Measurements from ENCODE around the gene SRP9.
"Not testable (repeated sequence)": the region's sequence is repeated elsewhere in the genome, so short reads cannot be mapped to it uniquely, and the experiment has no call there.

Gene SRP9

DNA sequence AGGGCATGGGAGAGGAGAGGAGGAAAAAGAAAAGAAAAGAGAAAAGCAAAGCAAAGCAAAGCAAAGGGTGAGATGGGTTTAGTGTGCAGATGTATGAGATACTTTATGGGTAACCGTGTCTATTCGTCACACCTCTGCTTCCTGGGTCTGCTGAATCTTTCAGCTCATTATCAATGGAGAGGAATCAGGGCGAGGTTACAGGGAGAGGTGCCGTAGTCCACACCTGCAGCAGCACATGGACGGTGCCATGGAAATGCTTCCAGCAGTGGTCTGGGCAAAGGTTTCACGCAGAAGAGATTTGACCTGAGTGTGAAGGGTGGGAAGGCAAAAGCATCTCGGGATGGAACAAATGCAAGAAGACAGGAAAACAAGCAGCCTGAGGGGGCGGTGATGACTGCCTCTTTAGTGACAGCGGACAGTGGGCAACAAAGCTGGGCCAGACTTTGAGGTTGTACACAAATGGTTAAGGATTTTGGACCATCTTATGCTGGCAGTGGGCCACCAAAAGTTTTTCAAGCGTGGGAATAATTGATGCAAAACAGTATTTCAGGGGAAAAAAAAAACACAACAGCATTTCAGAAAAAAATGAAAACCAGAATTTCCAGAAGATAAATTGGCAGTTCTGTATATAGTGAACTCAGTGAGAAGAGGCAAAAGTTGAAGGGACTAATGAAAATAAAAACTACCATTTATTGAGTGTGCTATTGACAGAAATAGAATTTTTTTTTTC lies 19.5 kb upstream of the SRP9 start:
- Histone ChIP-seq H3K27ac (ENCODE audit: low read depth, low read length) (no peak overlapping the region), H2AFZ (ENCODE audit: low read length, unreplicated experiment) (no peak overlapping the region), H3K4me1 (ENCODE audit: control insufficient read depth, insufficient read depth, low read length, unreplicated experiment) (peaks cover 34% of the 10 kb centered on the region), H3K79me2 (ENCODE audit: control insufficient read depth, insufficient read depth, low read length, unreplicated experiment) (no peaks in the 10 kb centered on the region), H3K27me3 (ENCODE audit: insufficient read depth, low read length) (no peaks in the 10 kb centered on the region), H3K36me3 (ENCODE audit: insufficient read depth, low read length) (no peaks in the 10 kb centered on the region), H3K4me3 (ENCODE audit: low read depth, low read length) (no peak overlapping the region)

GRCh38 chr1:225759972-225760371 lies 17.7 kb upstream of the SRP9 start:
- not testable (repeated sequence) for H3K36me3 ChIP-seq (ENCODE audit: insufficient read depth, low read length); H3K27me3 ChIP-seq (ENCODE audit: insufficient read depth, low read length); H3K27ac ChIP-seq (ENCODE audit: low read depth, low read length); H3K79me2 ChIP-seq (ENCODE audit: control insufficient read depth, insufficient read depth, low read length, unreplicated experiment); H3K4me3 ChIP-seq (ENCODE audit: low read depth, low read length); H2AFZ ChIP-seq (ENCODE audit: low read length, unreplicated experiment)
- peaks cover 45% of the 10 kb centered on the region for H3K4me1 ChIP-seq (ENCODE audit: control insufficient read depth, insufficient read depth, low read length, unreplicated experiment)

DNA sequence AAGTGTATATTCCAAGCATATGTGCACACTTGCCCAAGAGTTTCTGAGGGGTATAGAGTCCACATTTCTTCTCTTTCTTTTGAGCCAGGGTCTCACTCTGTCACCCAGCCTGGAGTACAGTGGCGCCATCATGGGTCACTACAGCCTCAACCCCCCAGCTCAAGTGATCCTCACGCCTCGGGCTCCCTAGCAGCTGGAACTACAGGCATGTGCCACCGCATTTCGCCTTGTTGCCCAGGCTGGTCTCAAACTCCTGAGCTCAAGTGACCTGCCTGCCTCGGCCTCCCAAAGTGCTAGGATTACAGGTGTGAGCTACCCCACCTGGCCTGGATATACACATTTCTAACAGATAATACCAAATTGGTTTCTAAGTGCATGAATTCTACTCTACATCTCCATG lies 17.1 kb upstream of the SRP9 start:
- H3K27ac ChIP-seq (ENCODE audit: low read depth, low read length): no peak overlapping the region
- no peaks in the 10 kb centered on the region for H3K79me2 ChIP-seq (ENCODE audit: control insufficient read depth, insufficient read depth, low read length, unreplicated experiment)
- no peaks in the 10 kb centered on the region for H3K36me3 ChIP-seq (ENCODE audit: insufficient read depth, low read length)
- peaks cover 40% of the 10 kb centered on the region for H3K4me1 ChIP-seq (ENCODE audit: control insufficient read depth, insufficient read depth, low read length, unreplicated experiment)
- H2AFZ ChIP-seq (ENCODE audit: low read length, unreplicated experiment): no peak overlapping the region
- no peaks in the 10 kb centered on the region for H3K27me3 ChIP-seq (ENCODE audit: insufficient read depth, low read length)
- no peak overlapping the region for H3K4me3 ChIP-seq (ENCODE audit: low read depth, low read length)

GRCh38 chr1:225761395-225761794 lies 16.2 kb upstream of the SRP9 start:
- not testable (repeated sequence) for H3K27me3 ChIP-seq (ENCODE audit: insufficient read depth, low read length); H3K27ac ChIP-seq (ENCODE audit: low read depth, low read length); H3K79me2 ChIP-seq (ENCODE audit: control insufficient read depth, insufficient read depth, low read length, unreplicated experiment); H2AFZ ChIP-seq (ENCODE audit: low read length, unreplicated experiment); H3K36me3 ChIP-seq (ENCODE audit: insufficient read depth, low read length); H3K4me3 ChIP-seq (ENCODE audit: low read depth, low read length)
- H3K4me1 ChIP-seq (ENCODE audit: control insufficient read depth, insufficient read depth, low read length, unreplicated experiment): peaks cover 36% of the 10 kb centered on the region

GRCh38 chr1:225762002-225762441 lies 15.6 kb upstream of the SRP9 start:
- no peak overlapping the region for H3K4me3 ChIP-seq (ENCODE audit: low read depth, low read length)
- H3K27ac ChIP-seq (ENCODE audit: low read depth, low read length): peak overlapping the region; percentile 37; the same call in 1 of the 2 replicates
- H3K4me1 ChIP-seq (ENCODE audit: control insufficient read depth, insufficient read depth, low read length, unreplicated experiment): peaks cover 42% of the 10 kb centered on the region
- H3K27me3 ChIP-seq (ENCODE audit: insufficient read depth, low read length): no peaks in the 10 kb centered on the region
- no peaks in the 10 kb centered on the region for H3K36me3 ChIP-seq (ENCODE audit: insufficient read depth, low read length)
- H2AFZ ChIP-seq (ENCODE audit: low read length, unreplicated experiment): peak overlapping the region; percentile 88
- no peaks in the 10 kb centered on the region for H3K79me2 ChIP-seq (ENCODE audit: control insufficient read depth, insufficient read depth, low read length, unreplicated experiment)

DNA sequence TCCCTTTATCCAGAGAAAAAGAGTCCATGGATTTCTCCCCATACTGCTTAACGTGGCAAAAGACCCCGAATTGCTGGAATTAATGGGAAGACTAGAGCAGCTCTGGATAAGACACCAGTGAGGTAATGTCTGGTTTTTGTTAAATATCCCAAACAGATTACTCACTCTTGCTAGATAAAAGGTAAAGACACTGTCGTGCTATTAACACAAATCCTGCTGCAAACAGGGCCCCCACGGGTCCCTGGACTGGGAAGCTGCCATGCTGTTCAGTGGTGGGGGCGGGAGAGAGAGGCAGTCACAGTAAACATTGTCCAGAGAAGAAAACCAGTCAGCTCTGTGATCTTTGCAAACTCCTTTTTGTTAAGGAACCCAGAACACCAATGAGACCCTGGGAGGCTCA lies 15.2 kb upstream of the SRP9 start:
- no peaks in the 10 kb centered on the region for H3K79me2 ChIP-seq (ENCODE audit: control insufficient read depth, insufficient read depth, low read length, unreplicated experiment)
- H3K36me3 ChIP-seq (ENCODE audit: insufficient read depth, low read length): no peaks in the 10 kb centered on the region
- no peak overlapping the region for H3K4me3 ChIP-seq (ENCODE audit: low read depth, low read length)
- peak overlapping the region; percentile 88 for H2AFZ ChIP-seq (ENCODE audit: low read length, unreplicated experiment)
- H3K27ac ChIP-seq (ENCODE audit: low read depth, low read length): peak overlapping the region; percentile 37; the same call in 1 of the 2 replicates
- H3K4me1 ChIP-seq (ENCODE audit: control insufficient read depth, insufficient read depth, low read length, unreplicated experiment): peaks cover 46% of the 10 kb centered on the region
- no peaks in the 10 kb centered on the region for H3K27me3 ChIP-seq (ENCODE audit: insufficient read depth, low read length)

- Histone ChIP-seq H3K27ac (ENCODE audit: low read depth, low read length) (peak overlapping the region; percentile 74), H3K79me2 (ENCODE audit: control insufficient read depth, insufficient read depth, low read length, unreplicated experiment) (no peaks in the 10 kb centered on the region)
Measured at GRCh38 chr1:225763716-225764548, 13.7 kb upstream of the SRP9 start.

DNA sequence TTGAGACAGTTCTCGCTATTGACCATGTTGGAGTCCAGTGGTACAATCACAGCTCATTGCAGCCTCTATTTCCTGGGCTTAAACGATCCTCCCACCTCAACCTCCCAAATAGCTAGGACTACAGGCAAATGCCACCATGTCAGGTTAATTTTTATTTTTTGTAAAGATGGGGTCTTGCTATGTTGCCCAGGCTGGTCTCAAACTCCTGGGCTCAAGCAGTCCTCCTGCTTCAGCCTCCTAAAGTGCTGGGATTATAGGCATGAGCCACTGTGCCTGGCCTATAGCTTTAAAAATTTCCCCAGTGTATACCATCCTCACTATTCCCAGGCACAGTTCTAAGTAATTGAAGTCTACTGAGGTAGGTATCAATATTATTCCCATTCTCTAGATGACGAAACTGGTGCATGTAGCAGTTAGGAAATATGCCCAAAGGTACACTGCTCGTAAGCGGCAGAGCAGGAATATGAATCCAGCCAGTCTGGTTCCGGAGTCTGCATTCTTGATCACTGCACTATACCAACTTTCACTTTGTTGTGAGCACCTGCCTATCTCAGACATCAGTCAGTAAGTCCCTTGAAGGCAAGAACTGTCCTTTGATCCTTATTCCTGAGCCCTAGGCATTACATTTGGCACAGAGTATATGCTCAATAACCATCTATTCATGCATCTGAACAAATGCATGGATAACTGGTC lies 11.5 kb upstream of the SRP9 start:
- peak overlapping the region; percentile 57; the same call in 1 of the 2 replicates for H3K4me3 ChIP-seq (ENCODE audit: low read depth, low read length)
- H3K79me2 ChIP-seq (ENCODE audit: control insufficient read depth, insufficient read depth, low read length, unreplicated experiment): no peaks in the 10 kb centered on the region
- H2AFZ ChIP-seq (ENCODE audit: low read length, unreplicated experiment): no peak overlapping the region
- no peaks in the 10 kb centered on the region for H3K27me3 ChIP-seq (ENCODE audit: insufficient read depth, low read length)
- H3K4me1 ChIP-seq (ENCODE audit: control insufficient read depth, insufficient read depth, low read length, unreplicated experiment): peaks cover 73% of the 10 kb centered on the region
- no peaks in the 10 kb centered on the region for H3K36me3 ChIP-seq (ENCODE audit: insufficient read depth, low read length)
- H3K27ac ChIP-seq (ENCODE audit: low read depth, low read length): peak overlapping the region; percentile 88

More at GRCh38 chr1:225763716-225764548, 13.7 kb upstream of the SRP9 start:
- Histone ChIP-seq H3K27me3 (ENCODE audit: insufficient read depth, low read length) (no peaks in the 10 kb centered on the region), H3K4me1 (ENCODE audit: control insufficient read depth, insufficient read depth, low read length, unreplicated experiment) (peaks cover 61% of the 10 kb centered on the region), H3K4me3 (ENCODE audit: low read depth, low read length) (peak overlapping the region; percentile 15; the same call in 1 of the 2 replicates), H2AFZ (ENCODE audit: low read length, unreplicated experiment) (peak overlapping the region; percentile 19), H3K36me3 (ENCODE audit: insufficient read depth, low read length) (no peaks in the 10 kb centered on the region)

- Histone ChIP-seq H3K36me3 (ENCODE audit: insufficient read depth, low read length) (no peaks in the 10 kb centered on the region), H2AFZ (ENCODE audit: low read length, unreplicated experiment) (peak overlapping the region; percentile 90), H3K4me3 (ENCODE audit: low read depth, low read length) (peak overlapping the region; percentile 57), H3K79me2 (ENCODE audit: control insufficient read depth, insufficient read depth, low read length, unreplicated experiment) (no peaks in the 10 kb centered on the region), H3K27ac (ENCODE audit: low read depth, low read length) (peak overlapping the region; percentile 88), H3K4me1 (ENCODE audit: control insufficient read depth, insufficient read depth, low read length, unreplicated experiment) (peaks cover 71% of the 10 kb centered on the region), H3K27me3 (ENCODE audit: insufficient read depth, low read length) (no peaks in the 10 kb centered on the region)
Measured at GRCh38 chr1:225766967-225767633, 10.5 kb upstream of the SRP9 start.
